ENCODE data around the gene TNFRSF11A.
A peak's percentile ranks its signal among the peaks of the same experiment; 100 is the strongest.

Gene TNFRSF11A

DNA sequence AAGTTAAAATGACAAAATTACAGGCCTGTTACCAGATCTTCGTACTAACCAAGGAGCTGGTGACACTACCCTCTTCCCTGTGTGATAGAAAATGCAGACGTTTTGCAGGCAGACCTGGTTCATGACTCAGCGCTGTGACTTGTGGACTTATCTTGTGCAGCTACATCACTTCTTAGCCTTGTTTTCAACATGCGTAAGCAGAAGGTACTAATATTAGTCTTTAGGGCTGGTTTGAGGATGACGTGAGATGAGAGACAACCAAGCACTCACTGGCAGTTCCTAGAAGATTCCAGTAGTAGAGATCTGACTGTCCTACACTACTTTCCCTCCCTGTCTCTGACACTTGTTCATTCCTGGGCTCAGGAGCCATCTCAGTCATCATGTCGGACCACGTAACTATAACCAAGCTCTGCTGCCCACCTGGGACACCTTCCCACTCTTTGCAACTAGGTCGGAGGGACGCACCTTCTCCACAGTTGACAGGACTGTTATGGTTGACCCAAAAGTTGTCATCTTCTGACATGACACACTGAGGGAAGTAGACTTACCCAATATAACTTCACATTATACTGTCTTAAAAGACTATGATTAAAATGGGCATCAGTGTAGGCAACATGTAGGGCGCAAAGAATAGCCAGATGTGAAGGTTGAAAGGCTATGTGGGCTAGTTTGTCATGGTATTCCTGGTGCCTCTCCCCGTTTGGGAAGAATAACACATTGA, 64.8 kb downstream of the TNFRSF11A start:
- CTCF ChIA-PET, result interaction anchor here (1.3 kb wide), 1 partner anchor 36 kb away, joined by 3 read pairs; no protein-coding TSS in a partner anchor
- peaks cover 4% of the 10 kb centered on the region for H3K27me3 Mint-ChIP-seq
- no peak overlapping the region for H3K4me3 Mint-ChIP-seq

DNA sequence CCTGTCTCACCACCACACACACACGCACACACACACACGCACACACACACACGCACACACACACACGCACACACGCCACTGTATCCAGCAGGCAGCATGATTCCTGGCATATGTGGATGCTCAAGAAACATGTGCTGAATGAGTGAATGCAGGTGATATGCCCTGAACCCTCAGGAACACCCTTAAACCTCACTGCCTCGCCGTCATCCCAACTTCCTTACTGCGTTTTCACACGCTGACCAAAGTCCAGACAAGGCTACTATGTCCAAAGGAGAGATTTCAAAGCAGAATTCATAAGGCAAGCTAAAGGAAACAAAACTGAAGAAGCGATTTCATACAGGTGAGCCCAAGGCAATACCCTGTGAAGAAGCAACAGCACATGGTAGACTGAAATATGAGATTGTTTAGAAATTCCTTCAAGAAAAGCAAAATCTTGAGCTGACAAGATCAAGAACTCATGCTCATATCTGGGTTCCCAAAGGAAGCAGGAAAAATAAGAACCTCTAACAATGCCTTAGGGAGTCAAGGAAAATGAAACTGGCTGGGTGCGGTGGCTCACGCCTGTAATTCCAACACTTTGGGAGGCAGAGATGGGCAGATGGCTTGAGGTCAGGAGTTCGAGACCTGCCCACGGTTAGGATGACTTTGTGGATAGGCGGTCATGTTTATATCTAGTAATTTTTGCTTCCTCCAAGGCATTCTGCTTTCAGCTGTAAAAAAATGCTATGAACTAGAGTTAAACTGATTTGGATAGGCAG, 69.1 kb downstream of the TNFRSF11A start:
- Mint-ChIP-seq H3K4me1 (peaks cover 10% of the 10 kb centered on the region), H3K9me3 (peaks cover 2% of the 10 kb centered on the region), H3K36me3 (peaks cover 1% of the 10 kb centered on the region), H3K4me3 (no peak overlapping the region), H3K27ac (no peak overlapping the region), H3K27me3 (peaks cover 4% of the 10 kb centered on the region)
- DNase-seq, result no peak
- CTCF ChIA-PET, result no interaction called here

More for the DNA sequence above, 64.8 kb downstream of the TNFRSF11A start:
- DNase-seq, result no peak
- H3K9me3 Mint-ChIP-seq, result peaks cover 2% of the 10 kb centered on the region
- no peak overlapping the region for H3K27ac Mint-ChIP-seq
- no peaks in the 10 kb centered on the region for H3K4me1 Mint-ChIP-seq
- peaks cover 10% of the 10 kb centered on the region for H3K36me3 Mint-ChIP-seq

DNA sequence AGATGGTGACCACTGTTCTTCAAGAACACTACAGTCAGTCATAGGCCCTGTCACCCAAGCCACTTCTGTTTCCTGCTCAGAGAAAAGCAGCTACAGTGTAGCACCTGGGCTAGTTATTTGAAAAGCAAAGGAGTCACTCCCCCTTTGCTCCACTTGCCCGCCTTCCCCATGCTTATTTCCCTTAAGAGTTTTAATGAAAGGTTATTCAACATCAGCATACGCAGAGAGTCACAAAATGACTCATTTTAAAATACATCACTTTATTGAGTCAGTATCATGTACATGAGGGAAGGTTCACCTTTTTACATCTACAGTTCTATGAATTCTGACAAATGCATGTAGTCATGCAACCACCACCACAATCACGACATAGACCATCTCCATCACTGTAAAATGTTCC, 71.3 kb downstream of the TNFRSF11A start:
- H3K27ac Mint-ChIP-seq, result no peak overlapping the region
- H3K9me3 Mint-ChIP-seq, result no peaks in the 10 kb centered on the region
- no peaks in the 10 kb centered on the region for H3K36me3 Mint-ChIP-seq
- CTCF ChIA-PET, result no interaction called here
- H3K4me1 Mint-ChIP-seq, result peaks cover 20% of the 10 kb centered on the region
- peaks cover 4% of the 10 kb centered on the region for H3K27me3 Mint-ChIP-seq
- no peak overlapping the region for H3K4me3 Mint-ChIP-seq
- no peak for DNase-seq

DNA sequence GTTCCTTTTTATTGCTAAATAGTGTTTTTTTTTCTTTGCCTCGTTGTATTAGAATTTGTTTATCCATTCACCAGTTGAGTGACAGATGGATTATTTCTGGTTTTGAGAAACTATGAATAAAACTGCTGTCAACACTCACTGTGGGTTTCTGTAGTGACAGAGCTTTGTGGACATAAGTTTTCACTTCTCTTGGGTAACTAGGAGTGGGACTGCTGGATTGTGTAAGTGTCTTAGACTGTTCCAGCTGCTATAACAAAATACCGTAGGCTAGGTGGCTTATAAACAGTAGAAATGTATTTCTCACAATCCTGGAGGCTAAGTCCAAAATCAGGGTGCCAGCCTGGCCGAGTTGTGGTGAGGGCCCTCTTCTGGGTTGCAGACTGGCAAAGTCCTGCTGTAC, 71.9 kb downstream of the TNFRSF11A start:
- no peak for DNase-seq
- H3K4me1 Mint-ChIP-seq, result peaks cover 20% of the 10 kb centered on the region
- no peak overlapping the region for H3K4me3 Mint-ChIP-seq
- peaks cover 4% of the 10 kb centered on the region for H3K27me3 Mint-ChIP-seq
- H3K36me3 Mint-ChIP-seq, result no peaks in the 10 kb centered on the region
- no peaks in the 10 kb centered on the region for H3K9me3 Mint-ChIP-seq
- H3K27ac Mint-ChIP-seq, result no peak overlapping the region
- CTCF ChIA-PET, result no interaction called here

DNA sequence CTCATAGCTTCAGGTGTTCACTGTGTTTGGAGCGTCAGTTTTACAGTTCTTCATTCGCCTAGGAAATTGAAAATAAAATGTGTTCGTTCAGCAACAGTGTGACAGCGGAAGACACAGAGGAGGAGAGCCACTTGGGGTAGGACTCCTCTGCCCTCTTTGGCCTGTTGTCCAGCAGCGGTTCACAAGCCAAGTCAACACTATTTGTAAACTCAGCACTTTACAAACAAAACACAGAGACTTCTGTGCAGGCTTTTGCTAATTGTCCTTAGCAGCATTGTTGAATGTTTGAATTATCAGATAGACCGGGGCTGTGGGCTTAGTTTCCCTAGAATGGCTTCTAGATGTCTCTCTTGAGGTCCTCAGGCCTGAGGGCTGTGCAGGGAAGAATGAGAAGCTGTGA, 73.2 kb downstream of the TNFRSF11A start:
- Mint-ChIP-seq H3K4me3 (no peak overlapping the region), H3K27me3 (peaks cover 4% of the 10 kb centered on the region), H3K36me3 (no peaks in the 10 kb centered on the region), H3K9me3 (peaks cover 8% of the 10 kb centered on the region), H3K27ac (no peak overlapping the region), H3K4me1 (peaks cover 20% of the 10 kb centered on the region)
- DNase-seq, result no peak
- CTCF ChIA-PET, result interaction anchor here (0.7 to 1.5 kb wide), 5 partner anchors 10 to 584 kb away, joined by 3 read pairs; no protein-coding TSS in a partner anchor

DNA sequence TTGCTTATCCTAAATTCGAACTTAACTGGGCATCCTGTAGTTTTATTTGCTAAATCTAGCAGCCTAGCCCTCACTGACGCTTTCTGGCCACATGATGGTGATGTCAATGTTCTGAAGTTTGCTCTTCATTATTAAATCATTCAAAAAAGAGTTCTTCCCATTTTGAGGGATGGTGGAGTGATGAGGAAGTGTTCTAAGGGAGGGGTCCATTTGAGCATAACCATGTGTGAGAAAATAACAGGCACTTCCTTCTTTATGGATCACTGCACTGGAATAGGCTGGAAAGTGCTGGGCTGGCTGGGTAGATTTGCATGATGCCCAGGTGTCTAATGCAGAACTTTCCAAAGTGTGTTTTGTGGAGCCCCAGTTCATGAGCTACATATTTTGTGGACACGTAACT, 74.2 kb downstream of the TNFRSF11A start:
- Mint-ChIP-seq H3K27ac (no peak overlapping the region), H3K9me3 (peaks cover 10% of the 10 kb centered on the region), H3K4me3 (no peak overlapping the region), H3K36me3 (no peaks in the 10 kb centered on the region), H3K4me1 (peaks cover 20% of the 10 kb centered on the region), H3K27me3 (no peaks in the 10 kb centered on the region)
- CTCF ChIA-PET, result interaction anchor here (0.9 to 1.5 kb wide), 3 partner anchors 9 to 46 kb away, joined by 3 read pairs; no protein-coding TSS in a partner anchor
- DNase-seq, result no peak

DNA sequence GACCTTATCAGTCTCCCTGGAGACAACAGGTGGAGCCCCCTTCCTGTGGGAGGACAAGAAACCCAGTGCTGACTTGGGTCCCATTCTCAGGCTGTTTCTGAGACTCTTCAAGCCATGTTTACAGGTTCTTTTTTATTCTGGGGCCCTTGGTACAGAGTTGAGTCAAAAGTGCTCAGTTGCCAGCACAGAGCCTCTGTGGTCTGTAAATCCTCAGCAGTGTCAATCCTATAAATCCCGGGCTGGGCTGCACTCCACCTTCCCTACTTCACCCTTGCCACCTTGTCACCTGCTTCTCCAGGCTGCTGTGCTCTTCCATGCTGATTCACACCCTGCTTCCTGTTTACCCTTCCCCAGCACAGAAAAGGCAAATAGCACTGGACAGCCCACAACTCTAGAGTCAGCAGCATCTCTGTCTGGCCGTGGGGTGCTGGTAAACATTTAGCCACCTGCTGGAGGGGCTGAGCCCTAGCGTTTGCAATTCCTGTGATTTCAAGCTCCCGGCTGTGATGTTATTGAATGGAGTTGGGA, 74.7 kb downstream of the TNFRSF11A start:
- DNase-seq, result no peak
- H3K27ac Mint-ChIP-seq, result no peak overlapping the region
- CTCF ChIA-PET, result interaction anchor here (1.5 to 1.7 kb wide), 2 partner anchors 8 to 20 kb away, joined by 3 to 5 read pairs; no protein-coding TSS in a partner anchor
- H3K27me3 Mint-ChIP-seq, result no peaks in the 10 kb centered on the region
- H3K9me3 Mint-ChIP-seq, result peaks cover 10% of the 10 kb centered on the region
- no peak overlapping the region for H3K4me3 Mint-ChIP-seq
- no peaks in the 10 kb centered on the region for H3K36me3 Mint-ChIP-seq
- peaks cover 20% of the 10 kb centered on the region for H3K4me1 Mint-ChIP-seq

DNA sequence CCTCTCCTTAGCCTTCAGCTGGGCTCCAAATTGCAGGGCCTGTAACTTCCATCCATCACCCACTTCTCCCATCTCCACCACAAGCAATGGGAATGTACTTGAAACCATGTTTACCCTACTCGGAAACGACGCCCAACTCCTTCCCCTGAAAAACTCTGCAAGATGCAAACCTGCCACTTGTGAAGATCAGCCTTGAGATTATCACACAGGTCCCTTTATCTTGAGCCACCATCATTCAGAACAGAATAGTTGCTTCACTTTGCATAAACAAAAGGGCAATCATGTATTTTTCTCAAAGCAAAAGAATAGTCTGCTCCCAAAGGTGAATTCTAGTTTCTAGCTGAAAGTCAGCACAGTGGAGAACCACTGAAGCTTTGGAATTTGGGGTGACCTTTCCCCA, 75.8 kb downstream of the TNFRSF11A start:
- DNase-seq, result no peak
- Mint-ChIP-seq H3K9me3 (peaks cover 12% of the 10 kb centered on the region), H3K27me3 (no peaks in the 10 kb centered on the region), H3K36me3 (no peaks in the 10 kb centered on the region), H3K4me3 (no peak overlapping the region), H3K27ac (no peak overlapping the region), H3K4me1 (peaks cover 20% of the 10 kb centered on the region)
- CTCF ChIA-PET, result interaction anchor here (1.0 to 1.7 kb wide), 2 partner anchors 9 to 19 kb away, joined by 3 to 5 read pairs; no protein-coding TSS in a partner anchor

DNA sequence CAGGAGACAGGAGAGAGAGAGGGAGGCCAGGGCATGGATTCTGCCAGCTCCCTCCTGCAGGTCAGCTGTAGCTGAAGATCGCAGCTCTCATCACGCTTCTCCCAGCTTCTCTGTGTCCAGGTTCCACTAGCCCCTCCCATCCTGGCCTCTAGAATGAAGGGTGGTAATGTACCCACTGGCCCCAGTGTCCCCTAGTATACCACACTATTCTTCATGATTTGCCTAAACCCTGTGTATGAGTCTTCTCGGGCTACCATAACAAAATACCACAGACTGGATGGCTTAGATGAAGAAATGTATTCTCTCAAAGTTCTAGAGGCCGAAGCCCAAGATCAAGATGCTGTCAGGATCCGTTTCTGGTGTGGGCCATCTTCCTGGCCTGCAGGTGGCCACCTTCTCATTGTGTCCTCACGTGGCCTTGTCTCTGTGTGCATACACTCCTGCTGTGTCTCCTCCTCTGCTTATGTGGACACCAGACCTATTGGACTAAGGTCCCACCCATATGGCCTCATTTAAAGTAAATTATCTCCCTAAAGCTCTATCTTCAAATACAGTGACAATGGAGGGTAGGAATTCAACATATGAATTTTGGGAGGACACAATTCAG, 77.3 kb downstream of the TNFRSF11A start:
- Mint-ChIP-seq H3K27ac (no peak overlapping the region), H3K36me3 (no peaks in the 10 kb centered on the region), H3K9me3 (peaks cover 13% of the 10 kb centered on the region), H3K4me3 (no peak overlapping the region), H3K27me3 (no peaks in the 10 kb centered on the region), H3K4me1 (peaks cover 21% of the 10 kb centered on the region)
- DNase-seq, result no peak
- CTCF ChIA-PET, result no interaction called here

DNA sequence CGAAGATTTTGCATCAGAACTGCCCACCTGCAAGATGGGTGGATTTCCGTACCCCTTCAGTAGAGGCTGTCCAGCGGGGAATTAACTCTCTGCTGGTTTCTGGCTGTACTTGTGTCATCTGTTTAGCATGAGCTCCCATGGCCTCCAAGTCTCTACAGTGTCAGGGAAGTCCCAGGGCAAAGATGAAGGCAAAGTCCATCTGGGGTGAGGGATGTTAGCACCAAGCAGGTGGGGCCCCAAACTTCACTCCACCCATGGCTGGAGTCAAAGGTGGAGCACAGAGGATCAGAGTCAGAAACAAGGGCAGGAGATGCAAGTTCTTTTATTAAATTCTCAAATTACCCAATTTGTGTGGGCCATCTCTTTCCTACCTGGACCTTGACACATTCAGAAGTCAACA, 78.0 kb downstream of the TNFRSF11A start:
- Mint-ChIP-seq H3K9me3 (peaks cover 13% of the 10 kb centered on the region), H3K36me3 (no peaks in the 10 kb centered on the region), H3K4me3 (no peak overlapping the region), H3K4me1 (peaks cover 23% of the 10 kb centered on the region), H3K27me3 (peaks cover 5% of the 10 kb centered on the region), H3K27ac (no peak overlapping the region)
- CTCF ChIA-PET, result no interaction called here
- no peak for DNase-seq

DNA sequence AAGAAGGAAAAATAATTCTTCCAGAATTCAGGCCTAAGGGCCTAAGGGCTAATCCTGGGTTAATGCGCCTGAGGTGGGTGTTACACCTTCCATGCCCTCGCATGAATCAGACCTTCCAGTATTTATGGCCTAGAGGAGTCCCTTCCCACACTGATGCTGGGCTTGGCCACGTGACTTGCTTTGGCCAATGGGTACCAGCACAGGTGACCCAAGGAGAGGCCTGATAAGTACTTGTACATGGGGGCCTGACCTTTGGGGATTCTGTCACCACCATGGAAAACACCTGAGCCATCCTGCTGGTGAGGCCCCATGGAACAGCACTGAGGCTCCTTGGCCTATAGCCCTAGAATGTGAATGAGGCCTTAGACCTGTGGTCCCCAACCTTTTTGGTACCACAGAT, 79.8 kb downstream of the TNFRSF11A start:
- no peak for DNase-seq
- Mint-ChIP-seq H3K9me3 (peaks cover 13% of the 10 kb centered on the region), H3K27me3 (peaks cover 5% of the 10 kb centered on the region), H3K4me1 (peaks cover 15% of the 10 kb centered on the region), H3K27ac (no peak overlapping the region), H3K36me3 (no peaks in the 10 kb centered on the region), H3K4me3 (no peak overlapping the region)
- CTCF ChIA-PET, result no interaction called here

DNA sequence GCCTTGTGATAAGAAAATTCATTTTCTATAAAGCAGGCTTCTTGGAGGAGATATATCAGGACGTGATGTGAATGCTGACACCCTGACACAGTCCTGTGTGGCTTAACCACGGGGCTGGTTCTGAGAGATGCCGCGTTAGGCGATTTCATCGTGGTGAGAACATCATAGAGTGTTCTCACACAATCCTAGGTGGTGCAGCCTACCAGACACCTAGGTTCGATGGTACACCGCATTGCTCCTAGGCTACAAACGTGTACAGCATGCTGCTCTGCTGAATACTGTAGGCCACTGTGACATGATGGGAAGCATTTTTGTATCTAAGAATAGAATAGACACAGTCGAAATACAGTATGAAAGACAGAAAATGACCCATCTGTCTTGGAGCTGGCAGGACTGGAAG, 82.5 kb downstream of the TNFRSF11A start:
- H3K4me3 Mint-ChIP-seq, result no peak overlapping the region
- no peak overlapping the region for H3K27ac Mint-ChIP-seq
- peaks cover 11% of the 10 kb centered on the region for H3K27me3 Mint-ChIP-seq
- CTCF ChIA-PET, result interaction anchor here (1.0 to 2.4 kb wide), 2 partner anchors 10 to 140 kb away, joined by 3 to 8 read pairs; no protein-coding TSS in a partner anchor
- H3K4me1 Mint-ChIP-seq, result peaks cover 9% of the 10 kb centered on the region
- H3K9me3 Mint-ChIP-seq, result peaks cover 16% of the 10 kb centered on the region
- peak; percentile 46 for DNase-seq
- peaks cover 5% of the 10 kb centered on the region for H3K36me3 Mint-ChIP-seq

DNA sequence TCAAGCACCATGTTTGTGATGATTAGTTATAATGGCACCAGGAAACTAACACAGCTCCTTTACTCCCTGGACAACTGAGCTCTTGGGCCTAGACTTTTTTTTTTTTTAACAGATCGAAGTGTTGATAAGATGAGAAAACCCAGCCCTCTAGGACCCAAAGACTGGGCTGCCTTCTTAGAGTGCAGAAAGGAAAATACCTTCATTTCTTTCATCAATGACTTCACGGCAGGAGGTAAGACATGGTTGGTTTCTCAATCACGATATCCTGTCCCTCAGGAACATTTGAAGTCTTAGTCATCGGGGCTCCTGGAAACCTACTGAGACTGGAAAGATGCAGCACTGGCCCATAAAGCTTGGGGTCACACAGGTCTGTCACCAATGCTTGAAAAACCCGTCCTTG, 84.7 kb downstream of the TNFRSF11A start:
- Mint-ChIP-seq H3K4me3 (no peak overlapping the region), H3K36me3 (peaks cover 6% of the 10 kb centered on the region), H3K4me1 (peaks cover 21% of the 10 kb centered on the region), H3K27me3 (peaks cover 11% of the 10 kb centered on the region), H3K9me3 (peaks cover 9% of the 10 kb centered on the region), H3K27ac (no peak overlapping the region)
- no peak for DNase-seq
- CTCF ChIA-PET, result interaction anchor here (0.6 kb wide), 1 partner anchor 54 kb away, joined by 3 read pairs; no protein-coding TSS in a partner anchor

Measured in activated naive CD4-positive, alpha-beta T cell treated with anti-CD3 and anti-CD28 coated beads, Interleukin-2, amount 10 ng/mL, durations not matched to agents 7 days and 5 days (primary cell).